GM23248 (cell line): Measurements from ENCODE around the gene EPB41L4B. TPM values are rescaled to one million over a fixed set of nuclear protein-coding genes. Genes with fewer than 3 reads are reported as not detected.

Experiments
- DNase-seq: peaks from one replicate; pipeline ENCODE4 v3.0.0-alpha.2; 2015
- H2AFZ ChIP-seq: fragments of 200-600 bp; sonication (generic); 2 replicates; pipeline ENCODE4 v1.6.1; 2016; ENCODE audit warnings: antibody characterized with exemption
- H3F3A ChIP-seq: fragments of 200-600 bp; sonication (generic); 2 replicates; pipeline ENCODE4 v1.6.1; 2016; ENCODE audit warnings: mild to moderate bottlenecking, antibody characterized with exemption, mixed run types; ENCODE audit not compliant: insufficient read depth
- H3K27ac ChIP-seq: fragments of 200-600 bp; sonication (generic); 2 replicates; pipeline ENCODE4 v1.5.1; 2016; ENCODE audit warnings: mild to moderate bottlenecking
- H3K27me3 ChIP-seq: fragments of 200-600 bp; sonication (generic); replicated peaks from 2 replicates; pipeline ENCODE4 v1.6.1; 2016; ENCODE audit warnings: mild to moderate bottlenecking; ENCODE audit not compliant: insufficient read depth
- H3K36me3 ChIP-seq: fragments of 200-600 bp; sonication (generic); 2 replicates; pipeline ENCODE4 v1.6.1; 2016; ENCODE audit warnings: low read depth, mild to moderate bottlenecking
- H3K4me1 ChIP-seq: fragments of 200-600 bp; sonication (generic); 2 replicates; pipeline ENCODE4 v1.6.1; 2016; ENCODE audit warnings: mild to moderate bottlenecking; ENCODE audit not compliant: insufficient read depth
- H3K4me2 ChIP-seq: fragments of 200-600 bp; sonication (generic); one replicate; pipeline ENCODE4 v1.6.1; 2016; ENCODE audit warnings: mild to moderate bottlenecking; ENCODE audit not compliant: unreplicated experiment
- H3K4me3 ChIP-seq: fragments of 200-600 bp; sonication (generic); 2 replicates; pipeline ENCODE4 v1.5.1; 2016; ENCODE audit warnings: mild to moderate bottlenecking
- H3K79me2 ChIP-seq: fragments of 200-600 bp; sonication (generic); 2 replicates; pipeline ENCODE4 v1.6.1; 2016; ENCODE audit warnings: mild to moderate bottlenecking; ENCODE audit not compliant: insufficient read depth
- H3K9ac ChIP-seq: fragments of 200-600 bp; sonication (generic); 2 replicates; pipeline ENCODE4 v1.6.1; 2016; ENCODE audit warnings: mild to moderate bottlenecking
- H3K9me2 ChIP-seq: fragments of 200-600 bp; sonication (generic); 2 replicates; pipeline ENCODE4 v1.6.1; 2016; ENCODE audit warnings: mixed run types, mild to moderate bottlenecking, moderate library complexity; ENCODE audit not compliant: insufficient read depth
- H3K9me3 ChIP-seq: fragments of 200-600 bp; sonication (generic); one replicate; pipeline ENCODE4 v1.6.1; 2017; ENCODE audit warnings: low read depth
- H4K20me1 ChIP-seq: fragments of 200-600 bp; sonication (generic); 2 replicates; pipeline ENCODE4 v1.6.0; 2016; ENCODE audit not compliant: insufficient read depth
- EZH2 ChIP-seq: fragments of 200-600 bp; sonication (generic); IDR thresholded peaks from 2 replicates; pipeline ENCODE4 v1.6.1; 2018; ENCODE audit warnings: antibody characterized with exemption, mild to moderate bottlenecking; ENCODE audit not compliant: insufficient read depth, poor library complexity, severe bottlenecking
- EZH2phosphoT487 ChIP-seq: fragments of 200-600 bp; sonication (generic); IDR thresholded peaks from 2 replicates; pipeline ENCODE4 v1.6.1; 2018; ENCODE audit warnings: antibody characterized with exemption, moderate library complexity, mild to moderate bottlenecking, low read depth; ENCODE audit not compliant: insufficient read depth
- whole genome bisulfite sequencing, 2 experiments: methylation state at CpG; one replicate each; pipeline ENCODE4 v1.1.6; 2015 to 2017; ENCODE audit warnings: low lambda C conversion rate in 2 of 2, low coverage in 1 of 2; ENCODE audit errors: missing lambda C conversion rate in 2 of 2; 5-methylcytosine and 5-hydroxymethylcytosine counted together
- in situ Hi-C: fragments of 300-500 bp; cut with MboI; formaldehyde crosslinking; loops from 2 replicates; pipeline ENCODE4 v1.15.0; 2020
- polyA plus RNA-seq: library from polyadenylated mRNA; unstranded; fragments of >200 nt; fragmentation: Nextera tagmentation; extraction: Ambion mirVana; gene quantifications from 2 replicates; pipeline ENCODE4 v1.2.1, GENCODE V29; 2016
- total RNA-seq: library from RNA; depleted of rRNA; stranded (reverse); fragments of >200 nt; shearing (Covaris generic); gene quantifications from 2 replicates; pipeline ENCODE4 v1.2.3, GENCODE V29; 2014

EPB41L4B gene
- total and polyA plus RNA-seq, 2 experiments from 2014 or later: 0.33 to 0.76 TPM

- Histone ChIP-seq H3K4me1 (no peaks in the 10 kb centered on the region), H3K36me3 (no peaks in the 10 kb centered on the region), H3K4me2 (no peak overlapping the region), H3F3A (0 out of 2 replicates have a peak, but pooled peaks cover 5% of the 10 kb centered on the region), H2AFZ (no peak overlapping the region), H3K9me3 (no peaks in the 10 kb centered on the region), H3K9me2 (no peaks in the 10 kb centered on the region), H3K9ac (no peak overlapping the region), H3K27ac (no peak overlapping the region), H3K79me2 (no peaks in the 10 kb centered on the region), H3K27me3 (peaks cover 48% of the 10 kb centered on the region), H4K20me1 (no peaks in the 10 kb centered on the region), H3K4me3 (no peak overlapping the region)
- WGBS, 2 experiments: 58 to 61% methylated on average over 3 of the region's 3 CpGs
- DNase-seq: no peak
- TF ChIP-seq EZH2phosphoT487: no peak
- no peak for TF ChIP-seq EZH2
- in situ Hi-C loops: no loop called here
These were observed 158.2 kb downstream of the EPB41L4B start for GRCh38 chr9:109162677-109163076.

- Histone ChIP-seq H3K27me3 (peaks cover 39% of the 10 kb centered on the region), H3K36me3 (no peaks in the 10 kb centered on the region), H3K4me2 (no peak overlapping the region), H4K20me1 (no peaks in the 10 kb centered on the region), H3K9me2 (no peaks in the 10 kb centered on the region), H3K27ac (no peak overlapping the region), H3K79me2 (no peaks in the 10 kb centered on the region), H3K4me3 (no peak overlapping the region), H3K9me3 (no peaks in the 10 kb centered on the region), H3K9ac (no peak overlapping the region), H3F3A (0 out of 2 replicates have a peak, but pooled peaks cover 5% of the 10 kb centered on the region), H2AFZ (no peak overlapping the region), H3K4me1 (no peaks in the 10 kb centered on the region)
- in situ Hi-C loops: no loop called here
- WGBS, 2 experiments: 59 to 61% methylated on average over 3 of the region's 3 CpGs
- no peak for DNase-seq
- TF ChIP-seq EZH2phosphoT487: no peak
- TF ChIP-seq EZH2: no peak
These were observed 159.4 kb downstream of the EPB41L4B start for GRCh38 chr9:109161471-109161870.

- Histone ChIP-seq H3K27ac (no peak overlapping the region), H3K4me1 (no peaks in the 10 kb centered on the region), H3K36me3 (no peaks in the 10 kb centered on the region), H3F3A (0 out of 2 replicates have a peak, but pooled peaks cover 5% of the 10 kb centered on the region), H3K4me2 (no peak overlapping the region), H3K27me3 (peaks cover 24% of the 10 kb centered on the region), H4K20me1 (no peaks in the 10 kb centered on the region), H2AFZ (no peak overlapping the region), H3K79me2 (no peaks in the 10 kb centered on the region), H3K9me2 (no peaks in the 10 kb centered on the region), H3K9me3 (no peaks in the 10 kb centered on the region), H3K9ac (no peak overlapping the region), H3K4me3 (no peak overlapping the region)
- WGBS, 2 experiments: 75 to 76% methylated on average over 4 of the region's 4 CpGs
- TF ChIP-seq EZH2phosphoT487 (no peak), EZH2 (no peak)
- no peak for DNase-seq
- in situ Hi-C loops: no loop called here
These were observed 161.3 kb downstream of the EPB41L4B start for GRCh38 chr9:109159583-109159982.

DNA sequence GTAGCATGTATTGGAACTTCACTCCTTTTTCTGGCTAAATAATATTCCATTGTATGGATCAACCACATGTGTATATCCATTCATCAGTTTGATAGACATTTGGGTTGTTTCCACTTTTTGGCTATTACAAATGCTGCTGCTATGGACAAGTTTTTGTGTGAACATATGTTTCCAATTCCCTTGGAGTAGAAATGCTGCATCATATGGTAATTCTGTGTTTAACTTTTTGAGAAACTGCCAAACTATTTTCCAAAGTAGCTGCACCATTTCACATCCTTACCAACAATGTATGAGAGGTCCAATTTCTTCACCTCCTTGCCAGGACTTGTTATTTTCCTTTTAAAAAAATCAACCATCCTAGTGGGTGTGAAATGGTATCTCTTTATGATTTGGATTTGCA lies 162.2 kb downstream of the EPB41L4B start:
- in situ Hi-C loops: no loop called here

GRCh38 chr9:109156708-109157107 lies 164.2 kb downstream of the EPB41L4B start:
- Histone ChIP-seq H3K4me2 (no peak overlapping the region), H2AFZ (no peak overlapping the region), H3K27ac (no peak overlapping the region), H3K4me3 (no peak overlapping the region), H3K9ac (no peak overlapping the region), H4K20me1 (no peaks in the 10 kb centered on the region), H3K79me2 (no peaks in the 10 kb centered on the region), H3K27me3 (peaks cover under 1% of the 10 kb centered on the region; the same call in 1 of the 2 replicates), H3K9me3 (no peaks in the 10 kb centered on the region), H3K4me1 (no peaks in the 10 kb centered on the region), H3F3A (0 out of 2 replicates have a peak, but pooled peaks cover 5% of the 10 kb centered on the region), H3K36me3 (no peaks in the 10 kb centered on the region), H3K9me2 (no peaks in the 10 kb centered on the region)
- TF ChIP-seq EZH2phosphoT487 (no peak), EZH2 (no peak)
- DNase-seq: no peak
- WGBS, 2 experiments: 60 to 63% methylated on average over 8 of the region's 8 CpGs
- in situ Hi-C loops: no loop called here

More for the DNA sequence above, 162.2 kb downstream of the EPB41L4B start:
- H3F3A ChIP-seq: 0 out of 2 replicates have a peak, but pooled peaks cover 5% of the 10 kb centered on the region
- no peak for TF ChIP-seq EZH2
- H3K27ac ChIP-seq: no peak overlapping the region
- no peak overlapping the region for H2AFZ ChIP-seq
- DNase-seq: peak; percentile 36
- H3K4me3 ChIP-seq: no peak overlapping the region
- no peak overlapping the region for H3K9ac ChIP-seq
- H3K4me2 ChIP-seq: no peak overlapping the region
- no peaks in the 10 kb centered on the region for H4K20me1 ChIP-seq
- H3K4me1 ChIP-seq: no peaks in the 10 kb centered on the region
- peaks cover 19% of the 10 kb centered on the region for H3K27me3 ChIP-seq
- no peaks in the 10 kb centered on the region for H3K79me2 ChIP-seq
- H3K9me2 ChIP-seq: no peaks in the 10 kb centered on the region
- no peaks in the 10 kb centered on the region for H3K36me3 ChIP-seq
- no peaks in the 10 kb centered on the region for H3K9me3 ChIP-seq
